H9 (cell line): Measurements from ENCODE around the gene SCCPDH. TPM values are rescaled to one million over a fixed set of nuclear protein-coding genes. Genes with fewer than 3 reads are reported as not detected.

Experiments
- DNase-seq: peaks from one replicate; pipeline ENCODE4 v3.0.0-alpha.2; 2017
- H2AFZ ChIP-seq: one replicate; pipeline ENCODE4 v1.6.1; 2013; ENCODE audit warnings: mild to moderate bottlenecking, low read length, control low read depth, moderate library complexity
- H2AK5ac ChIP-seq: 2 replicates; pipeline ENCODE4 v1.6.1; 2013; ENCODE audit warnings: low read length, control low read depth, mixed read lengths; ENCODE audit not compliant: insufficient read length
- H2BK120ac ChIP-seq: one replicate; pipeline ENCODE4 v1.6.1; 2013; ENCODE audit warnings: low read depth, mild to moderate bottlenecking, low read length, control low read depth, inconsistent platforms; ENCODE audit not compliant: poor library complexity, severe bottlenecking
- H2BK12ac ChIP-seq: 2 replicates; pipeline ENCODE4 v1.6.1; 2013; ENCODE audit warnings: low read length, control low read depth, mixed read lengths, low read depth; ENCODE audit not compliant: insufficient read length
- H2BK15ac ChIP-seq: 2 replicates; pipeline ENCODE4 v1.6.1; 2013; ENCODE audit warnings: low read depth, low read length, control low read depth
- H2BK20ac ChIP-seq: one replicate; pipeline ENCODE4 v1.6.1; 2013; ENCODE audit warnings: low read depth, mild to moderate bottlenecking, low read length, control low read depth, inconsistent platforms; ENCODE audit not compliant: poor library complexity, severe bottlenecking
- H2BK5ac ChIP-seq: 2 replicates; pipeline ENCODE4 v1.6.1; 2013; ENCODE audit warnings: low read length, control low read depth, mixed read lengths; ENCODE audit not compliant: insufficient read length
- H3K14ac ChIP-seq: 2 replicates; pipeline ENCODE4 v1.6.1; 2013; ENCODE audit warnings: low read length, control low read depth; ENCODE audit not compliant: insufficient read depth
- H3K18ac ChIP-seq: 2 replicates; pipeline ENCODE4 v1.6.1; 2013; ENCODE audit warnings: low read depth, mild to moderate bottlenecking, mixed read lengths, low read length, control low read depth; ENCODE audit not compliant: insufficient read length
- H3K23ac ChIP-seq: 2 replicates; pipeline ENCODE4 v1.6.1; 2013; ENCODE audit warnings: low read length, control low read depth, mixed read lengths, low read depth; ENCODE audit not compliant: insufficient read length
- H3K23me2 ChIP-seq: 2 replicates; pipeline ENCODE4 v1.6.1; 2013; ENCODE audit warnings: low read depth, mild to moderate bottlenecking, mixed read lengths, low read length, control low read depth; ENCODE audit not compliant: insufficient read length, poor library complexity, severe bottlenecking
- H3K27ac ChIP-seq: 2 replicates; pipeline ENCODE4 v1.5.1; 2013; ENCODE audit warnings: low read length, control low read depth, mixed read lengths, low read depth; ENCODE audit not compliant: insufficient read length
- H3K27me3 ChIP-seq: 2 replicates; pipeline ENCODE4 v1.6.1; 2013; ENCODE audit warnings: low read length, control low read depth, inconsistent platforms; ENCODE audit not compliant: insufficient read depth
- H3K4ac ChIP-seq: 2 replicates; pipeline ENCODE4 v1.6.1; 2013; ENCODE audit warnings: low read depth, mild to moderate bottlenecking, control low read depth, inconsistent platforms, low read length, moderate library complexity
- H3K4me1 ChIP-seq: 2 replicates; pipeline ENCODE4 v1.6.1; 2013; ENCODE audit warnings: low read length, control low read depth, inconsistent platforms; ENCODE audit not compliant: insufficient read depth
- H3K4me2 ChIP-seq: 2 replicates; pipeline ENCODE4 v1.6.1; 2013; ENCODE audit warnings: low read length, control low read depth, mixed read lengths; ENCODE audit not compliant: insufficient read length, insufficient read depth
- H3K56ac ChIP-seq: 2 replicates; pipeline ENCODE4 v1.6.1; 2013; ENCODE audit warnings: low read depth, mild to moderate bottlenecking, mixed read lengths, low read length, control low read depth; ENCODE audit not compliant: insufficient read length
- H3K79me1 ChIP-seq: 2 replicates; pipeline ENCODE4 v1.6.1; 2013; ENCODE audit warnings: low read depth, mild to moderate bottlenecking, moderate library complexity, low read length, control low read depth, inconsistent platforms; ENCODE audit not compliant: insufficient read depth, poor library complexity, severe bottlenecking
- H3K79me2 ChIP-seq: 2 replicates; pipeline ENCODE4 v1.6.1; 2013; ENCODE audit warnings: low read length, control low read depth, inconsistent platforms; ENCODE audit not compliant: insufficient read depth
- H3K9ac ChIP-seq: 2 replicates; pipeline ENCODE4 v1.6.1; 2013; ENCODE audit warnings: low read length, control low read depth, mixed read lengths; ENCODE audit not compliant: insufficient read length; ENCODE audit errors: extremely low read depth
- H3K9me3 ChIP-seq: one replicate; pipeline ENCODE4 v1.6.1; 2013; ENCODE audit warnings: low read depth, low read length, inconsistent platforms; ENCODE audit not compliant: control insufficient read depth
- H3T11ph ChIP-seq: one replicate; pipeline ENCODE4 v1.6.1; 2013; ENCODE audit warnings: mild to moderate bottlenecking, low read length, control low read depth, inconsistent platforms
- H4K20me1 ChIP-seq: one replicate; pipeline ENCODE4 v1.6.1; 2013; ENCODE audit not compliant: control insufficient read depth, insufficient read length, insufficient read depth
- H4K5ac ChIP-seq: 2 replicates; pipeline ENCODE4 v1.6.1; 2013; ENCODE audit warnings: low read depth, mild to moderate bottlenecking, mixed read lengths, low read length, control low read depth; ENCODE audit not compliant: insufficient read length
- H4K8ac ChIP-seq: replicated peaks from 2 replicates; pipeline ENCODE4 v1.6.1; 2013; ENCODE audit warnings: low read length, control low read depth, mixed read lengths, low read depth; ENCODE audit not compliant: insufficient read length
- H4K91ac ChIP-seq: 2 replicates; pipeline ENCODE4 v1.6.1; 2013; ENCODE audit warnings: low read depth, mild to moderate bottlenecking, moderate library complexity, mixed read lengths, low read length, control low read depth; ENCODE audit not compliant: insufficient read length
- H3K27ac Mint-ChIP-seq, 3 experiments: 2 replicates in 2 of 3; 3 replicates in 1 of 3; pipeline ENCODE4 v1.8.0; 2020 to 2021; ENCODE audit warnings: mixed read lengths in 3 of 3, mild to moderate bottlenecking in 1 of 3, moderate library complexity in 1 of 3
- H3K27me3 Mint-ChIP-seq: 2 replicates; pipeline ENCODE4 v1.8.0; 2021; ENCODE audit warnings: low read depth, mild to moderate bottlenecking, moderate library complexity, mixed read lengths
- H3K36me3 Mint-ChIP-seq, 3 experiments: 2 replicates in 2 of 3; 3 replicates in 1 of 3; pipeline ENCODE4 v1.8.0; 2020 to 2021; ENCODE audit warnings: low read depth in 3 of 3, mixed read lengths in 3 of 3; ENCODE audit not compliant: insufficient read depth in 1 of 3
- H3K4me1 Mint-ChIP-seq, 2 experiments: 2 replicates each; pipeline ENCODE4 v1.8.0; 2020; ENCODE audit warnings: mixed read lengths in 2 of 2
- H3K4me3 Mint-ChIP-seq, 2 experiments: 2 replicates in 1 of 2; 3 replicates in 1 of 2; pipeline ENCODE4 v1.8.0; 2020 to 2021; ENCODE audit warnings: mild to moderate bottlenecking in 2 of 2, mixed read lengths in 2 of 2, moderate library complexity in 1 of 2
- H3K9me3 Mint-ChIP-seq, 2 experiments: 2 replicates in 1 of 2; 3 replicates in 1 of 2; pipeline ENCODE4 v1.8.0; 2020; ENCODE audit warnings: mild to moderate bottlenecking in 2 of 2, mixed read lengths in 2 of 2, moderate library complexity in 1 of 2
- WGBS: extraction: QIAGEN DNeasy Blood & Tissue Kit; methylation state at CpG from one replicate; pipeline ENCODE4 v1.1.7; 2013; ENCODE audit warnings: missing lambda C conversion rate, low lambda C conversion rate, mixed read lengths; ENCODE audit not compliant: insufficient read length; ENCODE audit errors: extremely low coverage; 5-methylcytosine and 5-hydroxymethylcytosine counted together
- total RNA-seq: library from RNA; stranded (reverse); gene quantifications from 2 replicates; pipeline ENCODE4 v1.2.1, GENCODE V29; 2021
- TF ChIP-seq, protein P1 (sequence below): fragments of 200-600 bp; sonication (generic); conservative IDR thresholded peaks from 3 replicates; pipeline ENCODE4 v1.8.0; 2021; ENCODE audit warnings: antibody characterized with exemption, mild to moderate bottlenecking

SCCPDH gene
- total RNA-seq, 1 experiment from 2014 or later = 20.7 TPM

DNA sequence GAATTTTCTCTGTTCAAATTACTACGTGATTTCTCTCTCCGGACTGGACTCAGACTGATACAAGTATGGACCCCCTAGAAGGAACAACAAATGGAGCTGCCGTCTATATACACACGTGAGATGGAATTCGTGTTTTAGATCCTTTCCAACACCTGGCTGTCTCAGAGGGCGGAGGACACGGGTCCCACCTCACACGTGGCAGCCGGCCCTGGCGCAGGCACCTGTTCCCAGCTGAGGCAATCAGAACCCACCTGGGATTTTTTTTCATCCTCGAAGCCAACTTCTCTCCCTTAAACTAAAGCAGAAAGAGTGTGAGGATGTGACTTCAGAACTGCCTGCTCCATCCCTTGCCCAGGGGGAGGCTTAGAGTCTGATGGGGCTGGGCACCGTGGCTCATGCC, 34.1 kb upstream of the SCCPDH start:
- Histone ChIP-seq H4K5ac (no peak overlapping the region), H4K20me1 (no peaks in the 10 kb centered on the region), H2BK20ac (no peak overlapping the region), H2BK15ac (no peak overlapping the region), H3K27ac (no peak overlapping the region), H4K91ac (no peak overlapping the region), H3K23ac (no peak overlapping the region), H3T11ph (no peak overlapping the region), H3K4me2 (no peak overlapping the region), H2AFZ (no peak overlapping the region), H4K8ac (no peak overlapping the region), H3K4ac (no peak overlapping the region), H3K4me1 (no peaks in the 10 kb centered on the region), H3K9ac (no peak overlapping the region), H3K14ac (no peak overlapping the region), H3K23me2 (no peaks in the 10 kb centered on the region), H2BK12ac (no peak overlapping the region), H3K9me3 (no peaks in the 10 kb centered on the region), H3K27me3 (no peaks in the 10 kb centered on the region), H3K18ac (no peak overlapping the region), H2AK5ac (no peak overlapping the region), H3K79me2 (no peaks in the 10 kb centered on the region), H3K79me1 (no peaks in the 10 kb centered on the region), H3K56ac (no peak overlapping the region), H2BK120ac (no peak overlapping the region), H2BK5ac (no peak overlapping the region)
- Mint-ChIP-seq H3K36me3 (peaks cover 6 to 11% (median 7%) of the 10 kb centered on the region in 3 experiments; a peak in 6 of 7 replicates), H3K9me3 (peaks cover 25 to 28% of the 10 kb centered on the region in 2 experiments), H3K27me3 (peaks cover 4% of the 10 kb centered on the region; the same call in 1 of the 2 replicates), H3K27ac (no peak overlapping the region), H3K4me3 (no peak overlapping the region), H3K4me1 (0 out of 4 replicates have a peak, but pooled peaks cover 2 to 4% of the 10 kb centered on the region in 2 experiments)
- TF ChIP-seq, protein P1, sequence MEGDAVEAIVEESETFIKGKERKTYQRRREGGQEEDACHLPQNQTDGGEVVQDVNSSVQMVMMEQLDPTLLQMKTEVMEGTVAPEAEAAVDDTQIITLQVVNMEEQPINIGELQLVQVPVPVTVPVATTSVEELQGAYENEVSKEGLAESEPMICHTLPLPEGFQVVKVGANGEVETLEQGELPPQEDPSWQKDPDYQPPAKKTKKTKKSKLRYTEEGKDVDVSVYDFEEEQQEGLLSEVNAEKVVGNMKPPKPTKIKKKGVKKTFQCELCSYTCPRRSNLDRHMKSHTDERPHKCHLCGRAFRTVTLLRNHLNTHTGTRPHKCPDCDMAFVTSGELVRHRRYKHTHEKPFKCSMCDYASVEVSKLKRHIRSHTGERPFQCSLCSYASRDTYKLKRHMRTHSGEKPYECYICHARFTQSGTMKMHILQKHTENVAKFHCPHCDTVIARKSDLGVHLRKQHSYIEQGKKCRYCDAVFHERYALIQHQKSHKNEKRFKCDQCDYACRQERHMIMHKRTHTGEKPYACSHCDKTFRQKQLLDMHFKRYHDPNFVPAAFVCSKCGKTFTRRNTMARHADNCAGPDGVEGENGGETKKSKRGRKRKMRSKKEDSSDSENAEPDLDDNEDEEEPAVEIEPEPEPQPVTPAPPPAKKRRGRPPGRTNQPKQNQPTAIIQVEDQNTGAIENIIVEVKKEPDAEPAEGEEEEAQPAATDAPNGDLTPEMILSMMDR = no peak
- DNase-seq = no peak
- WGBS = no CpG with 5 or more reads among the region's 12 CpGs
